GM21529 (cell line): ENCODE data around the gene MAPK1.
A peak's percentile ranks its signal among the peaks of the same experiment; 100 is the strongest.
"Not testable (repeated sequence)": the region's sequence is repeated elsewhere in the genome, so short reads cannot be mapped to it uniquely, and the experiment has no call there.

Source experiments
- ATAC-seq: cut with Tn5 transposase; IDR thresholded peaks from one replicate; pipeline ENCODE4 v1.9.1; 2021; ENCODE audit not compliant: unreplicated experiment

The MAPK1 gene

DNA sequence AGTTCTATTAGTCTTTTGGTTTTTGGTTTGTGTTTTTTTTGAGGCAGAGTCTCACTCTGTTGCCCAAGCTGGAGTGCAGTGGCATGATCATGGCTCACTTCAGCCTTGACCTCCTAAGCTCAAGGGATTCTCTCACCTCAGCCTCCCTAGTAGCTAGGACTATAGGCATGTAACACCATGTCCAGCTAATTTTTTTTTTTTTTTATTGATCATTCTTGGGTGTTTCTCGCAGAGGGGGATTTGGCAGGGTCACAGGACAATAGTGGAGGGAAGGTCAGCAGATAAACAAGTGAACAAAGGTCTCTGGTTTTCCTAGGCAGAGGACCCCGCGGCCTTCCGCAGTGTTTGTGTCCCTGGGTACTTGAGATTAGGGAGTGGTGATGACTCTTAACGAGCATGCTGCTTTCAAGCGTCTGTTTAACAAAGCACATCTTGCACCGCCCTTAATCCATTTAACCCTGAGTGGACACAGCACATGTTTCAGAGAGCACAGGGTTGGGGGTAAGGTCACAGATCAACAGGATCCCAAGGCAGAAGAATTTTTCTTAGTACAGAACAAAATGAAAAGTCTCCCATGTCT, 15.4 kb upstream of the MAPK1 start:
- ATAC-seq = not testable (repeated sequence)

DNA sequence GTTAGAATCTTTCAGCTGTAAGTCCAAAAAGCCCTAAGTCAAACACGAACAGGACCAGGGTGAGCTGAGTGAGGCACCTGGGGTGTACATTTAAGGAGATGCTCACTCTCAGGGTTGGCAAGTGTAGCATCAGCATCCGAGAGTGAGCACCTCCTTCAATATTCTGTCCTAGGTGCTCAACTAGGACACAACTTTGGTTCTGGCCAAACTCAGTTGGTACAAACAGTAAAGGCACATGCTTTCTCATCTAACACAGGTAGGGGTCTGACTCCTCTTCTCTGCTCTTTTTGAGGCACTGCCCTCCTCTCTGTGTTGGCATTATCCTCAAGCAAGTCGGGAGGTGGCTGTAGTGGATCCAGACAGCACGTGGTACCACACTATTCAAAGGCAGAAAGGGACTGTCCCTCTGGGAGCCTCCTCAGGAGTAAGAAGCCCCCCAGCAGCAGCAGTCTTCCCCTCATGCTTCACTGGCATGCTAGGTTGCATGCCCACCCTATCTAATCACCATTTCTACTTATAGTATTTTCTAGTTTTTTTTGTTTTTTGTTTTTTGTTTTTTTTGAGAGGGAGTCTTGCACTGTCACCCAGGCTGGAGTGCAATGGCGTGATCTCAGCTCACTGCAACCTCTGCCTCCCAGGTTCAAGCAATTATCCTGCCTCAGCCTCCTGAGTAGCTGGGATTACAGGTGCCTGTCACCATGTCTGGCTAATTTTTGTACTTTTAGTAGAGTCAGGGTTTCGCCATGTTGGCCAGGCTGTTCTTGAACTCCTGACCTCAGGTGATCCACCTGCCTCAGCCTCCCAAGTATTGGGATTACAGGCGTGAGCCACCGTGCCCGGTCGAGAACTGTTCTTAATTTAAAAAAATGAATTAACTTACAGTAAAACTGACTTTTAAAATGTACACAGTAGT, 14.7 kb upstream of the MAPK1 start:
- ATAC-seq = no peak

DNA sequence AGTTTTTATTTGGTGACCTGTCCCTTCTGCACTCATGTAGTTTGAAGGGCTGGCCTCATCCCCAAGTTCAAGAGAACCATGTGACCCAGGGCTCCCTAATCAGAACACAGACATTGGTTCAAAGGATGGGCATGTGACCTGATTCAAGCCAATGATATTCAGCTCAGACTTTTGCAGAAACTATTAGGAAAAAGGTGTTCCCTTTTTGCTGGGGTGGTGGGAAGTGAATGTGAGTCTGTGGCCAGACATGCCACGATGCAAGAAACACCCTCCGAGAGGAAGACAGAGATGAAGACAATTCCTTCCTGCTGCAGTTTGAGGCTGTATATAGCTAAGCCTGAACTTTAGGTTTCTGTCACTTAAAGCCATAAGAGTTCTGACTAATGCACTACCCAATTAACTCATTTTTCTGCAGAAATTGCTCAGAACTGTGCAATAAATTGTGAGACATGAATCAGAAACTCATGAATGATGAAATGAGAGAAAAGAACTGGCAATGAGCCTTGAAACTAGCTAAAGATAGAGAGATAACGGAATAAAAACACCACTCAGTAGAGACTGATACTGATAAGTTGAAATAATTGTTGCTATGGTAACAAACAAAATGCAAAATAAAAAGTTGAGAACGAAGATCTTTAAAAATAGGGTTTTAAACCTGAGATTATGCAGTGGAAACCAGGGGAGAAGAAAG, 9.2 kb upstream of the MAPK1 start:
- no peak for ATAC-seq

DNA sequence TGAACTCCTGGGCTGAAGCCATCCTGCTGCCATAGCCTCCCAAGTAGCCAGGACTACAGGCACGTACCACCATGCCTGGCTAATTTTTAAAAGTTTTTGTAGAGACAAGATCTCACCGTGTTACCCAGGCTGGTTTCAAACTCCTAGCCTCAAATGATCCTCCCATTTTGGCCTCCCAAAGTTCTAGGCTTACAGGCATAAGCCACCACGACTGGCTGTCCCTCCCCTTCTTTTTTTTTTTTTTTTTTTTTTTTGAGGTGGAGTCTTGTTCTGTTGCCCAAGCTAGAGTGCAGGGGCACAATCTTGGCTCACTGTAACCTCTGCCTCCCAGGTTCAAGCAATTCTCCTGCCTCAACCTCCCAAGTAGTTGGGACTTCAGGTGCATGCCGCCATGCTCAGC, 7.5 kb upstream of the MAPK1 start:
- ATAC-seq = not testable (repeated sequence)

DNA sequence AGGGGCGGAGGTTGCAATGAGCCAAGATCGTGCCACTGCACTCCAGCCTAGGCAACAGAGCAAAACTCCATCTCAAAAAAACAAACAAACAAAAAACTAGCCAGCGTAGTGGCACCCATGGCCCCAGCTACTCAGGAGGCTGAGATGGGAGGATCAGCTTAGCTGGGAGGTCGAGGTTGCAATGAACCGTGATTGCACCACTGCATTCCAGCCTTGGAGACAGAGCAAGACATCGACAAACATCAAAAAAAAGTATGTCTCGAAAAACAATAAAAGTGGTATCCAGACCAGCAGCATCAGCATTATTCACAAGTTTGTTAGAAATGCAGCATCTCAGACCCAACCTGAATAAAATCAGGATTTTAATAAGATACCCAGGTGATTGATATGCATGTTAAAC, 6.2 kb upstream of the MAPK1 start:
- ATAC-seq = no peak

DNA sequence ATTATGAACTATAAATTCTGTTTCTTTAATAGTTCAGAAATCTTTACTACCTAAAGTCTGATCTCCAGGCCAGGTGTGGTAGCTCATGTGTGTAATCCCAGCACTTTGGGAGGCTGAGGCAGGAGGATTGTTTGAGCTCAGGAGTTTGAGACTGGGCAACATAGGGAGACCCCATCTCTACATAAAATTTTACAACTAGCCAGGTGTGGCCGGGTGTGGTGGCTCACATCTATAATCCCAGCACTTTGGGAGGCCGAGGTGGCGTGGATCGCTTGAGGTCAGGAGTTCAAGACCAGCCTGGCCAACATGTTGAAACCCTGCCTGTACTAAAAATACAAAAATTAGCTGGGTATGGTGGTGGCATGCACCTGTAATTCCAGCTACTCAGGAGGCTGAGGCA, 5.3 kb upstream of the MAPK1 start:
- ATAC-seq = not testable (repeated sequence)

DNA sequence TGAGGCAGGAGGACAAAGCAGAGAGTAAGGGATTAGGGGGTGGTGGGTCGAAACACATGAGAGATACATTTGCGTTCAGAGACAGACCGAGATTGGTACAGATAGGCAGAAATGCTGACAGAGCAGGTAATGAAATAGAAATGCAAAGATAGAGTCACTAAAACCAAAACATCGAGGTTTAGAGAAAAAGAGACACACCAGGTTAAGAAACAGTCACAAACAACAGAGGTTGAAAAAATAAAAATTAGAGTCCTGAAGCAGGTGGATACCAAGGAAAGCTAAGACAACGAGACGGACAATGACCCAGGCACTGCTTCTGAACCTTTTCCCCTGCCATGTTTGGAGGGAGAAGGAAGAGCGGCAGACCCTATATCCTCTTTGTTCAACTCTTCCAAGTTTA, 1.2 kb upstream of the MAPK1 start:
- no peak for ATAC-seq

DNA sequence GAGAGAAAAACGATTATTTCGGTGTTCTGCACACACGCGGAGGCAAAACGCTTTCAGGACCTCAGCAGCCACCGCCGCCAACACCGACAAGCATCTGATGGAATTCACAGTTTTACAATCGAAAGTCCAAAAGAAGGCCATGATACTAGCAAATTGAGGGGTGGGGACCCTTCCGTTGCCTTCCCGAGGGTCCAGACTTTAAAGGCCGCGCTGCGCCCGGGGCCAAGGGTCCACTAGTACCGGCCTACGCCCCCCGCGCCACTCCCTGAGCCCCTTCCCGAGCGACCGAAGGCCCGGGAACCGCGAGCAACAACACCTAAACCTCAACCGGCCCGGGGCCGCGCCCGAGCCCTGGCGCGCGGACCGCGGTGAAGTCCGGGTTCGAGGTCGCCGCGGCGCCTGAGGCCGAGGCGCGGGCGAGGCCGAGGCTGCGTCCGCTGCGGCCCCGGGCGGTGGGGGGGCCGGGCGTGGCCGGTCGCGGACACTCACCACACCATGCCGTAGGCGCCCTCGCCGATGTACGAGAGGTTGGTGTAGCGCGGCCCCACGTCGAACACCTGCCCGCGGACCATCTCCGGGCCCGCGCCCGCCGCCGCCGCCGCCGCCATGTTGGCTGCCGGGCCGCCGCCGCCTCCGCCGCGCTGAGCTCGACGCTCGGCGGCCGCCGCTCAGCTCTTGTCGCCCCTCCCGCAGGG, 465 bp downstream of the MAPK1 start:
- peak; percentile 21 for ATAC-seq

DNA sequence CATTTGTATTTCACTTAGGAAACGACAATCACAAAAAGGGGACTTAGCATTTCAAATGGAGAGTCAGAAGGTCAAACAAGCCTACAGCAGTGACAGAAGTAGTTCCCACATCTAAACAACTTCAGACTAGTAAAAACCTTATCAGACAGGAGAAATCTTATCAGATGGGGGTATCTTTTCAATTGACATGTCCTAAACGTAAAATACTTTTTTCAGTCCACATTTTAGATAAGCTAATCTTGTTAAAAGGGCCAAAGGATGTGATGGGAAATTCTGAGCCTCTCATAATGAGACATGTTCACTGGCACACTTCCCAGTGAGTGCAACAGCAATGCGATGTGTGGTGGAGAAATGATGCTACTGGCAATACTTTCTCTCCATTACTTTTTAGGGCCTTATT, 2.4 kb downstream of the MAPK1 start:
- ATAC-seq = no peak

DNA sequence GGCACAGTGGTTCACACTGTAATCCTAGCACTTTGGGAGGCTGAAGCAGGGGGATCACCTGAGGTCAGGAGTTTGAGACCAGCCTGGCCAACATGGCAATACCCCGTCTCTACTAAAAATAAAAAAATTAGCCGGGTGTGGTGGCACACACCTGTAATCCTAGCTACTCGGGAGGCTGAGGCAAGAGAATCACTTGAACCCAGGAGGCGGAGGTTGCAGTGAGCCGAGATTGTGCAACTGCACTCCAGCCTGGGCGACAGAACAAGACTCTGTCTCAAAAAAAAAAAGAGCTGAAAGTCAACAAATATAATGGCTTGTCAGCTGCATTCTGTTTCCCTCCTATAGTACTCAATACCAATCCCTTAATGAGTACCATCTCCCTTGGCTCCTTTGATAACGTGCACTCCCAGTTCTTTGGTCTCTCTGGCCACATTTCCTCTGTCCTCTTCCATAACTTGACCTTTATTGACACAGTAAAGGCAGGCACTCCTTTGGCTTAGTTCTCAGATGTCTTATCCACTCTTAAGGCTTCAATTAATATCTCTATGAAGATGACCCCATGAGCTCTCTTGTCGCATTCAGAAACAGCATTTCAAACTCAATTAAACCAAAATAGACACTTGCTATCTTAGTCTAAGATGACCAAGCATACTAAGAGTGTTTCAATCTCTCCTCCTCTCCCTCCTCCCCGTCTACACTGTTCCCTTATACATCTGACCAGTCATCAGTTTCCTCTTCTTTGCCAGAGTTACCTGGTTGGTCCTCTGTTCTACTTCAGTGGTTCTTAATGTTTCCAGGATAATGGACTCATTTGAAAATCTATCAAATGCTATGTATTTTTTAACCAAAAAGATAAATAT, 4.8 kb downstream of the MAPK1 start:
- ATAC-seq = no peak

DNA sequence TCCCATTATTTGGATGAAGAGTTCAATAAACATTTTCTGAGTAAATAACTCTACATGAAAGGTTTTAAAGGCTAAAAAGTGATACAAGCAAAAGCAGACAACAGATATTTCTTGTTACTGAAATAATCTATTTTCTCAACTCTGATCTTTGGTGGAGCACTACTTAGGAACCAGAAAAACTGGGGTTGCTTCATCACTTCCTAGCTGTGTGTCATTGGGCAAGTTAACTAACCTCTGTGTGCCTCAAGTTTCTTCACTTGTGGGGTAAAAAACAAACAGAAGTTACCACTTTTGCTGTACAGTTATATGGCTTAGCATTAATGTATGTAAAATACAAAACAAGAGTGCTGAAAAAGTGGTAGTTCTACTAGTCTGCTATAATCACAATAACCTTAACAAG, 5.6 kb downstream of the MAPK1 start:
- no peak for ATAC-seq

DNA sequence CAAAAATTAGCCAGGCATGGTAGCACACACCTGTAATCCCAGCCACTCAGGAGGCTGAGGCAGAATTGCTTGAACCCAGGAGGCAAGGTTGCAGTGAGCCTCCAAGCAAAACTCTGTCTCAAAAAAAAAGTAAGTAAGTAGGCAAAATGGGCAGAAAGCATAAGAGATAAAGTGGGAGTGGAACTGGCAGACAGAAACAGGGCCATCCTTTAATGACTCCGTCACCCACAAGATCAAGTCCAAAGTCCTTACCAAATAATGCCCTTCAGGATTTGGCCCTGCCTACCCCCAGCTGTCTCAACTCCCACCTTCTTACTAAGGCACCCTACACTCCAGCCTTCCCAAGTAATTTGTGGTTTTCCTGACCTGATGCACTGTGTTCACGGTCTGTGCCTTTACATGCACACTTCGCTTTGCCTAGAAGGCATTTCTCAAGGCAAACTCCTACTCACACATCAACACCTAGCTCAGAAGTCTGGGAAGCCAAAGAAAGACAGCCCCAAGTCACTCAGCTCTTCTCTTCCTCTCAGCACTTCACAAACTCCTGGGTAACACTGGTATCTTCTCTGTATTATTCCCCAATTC, 6.1 kb downstream of the MAPK1 start:
- ATAC-seq = no peak

DNA sequence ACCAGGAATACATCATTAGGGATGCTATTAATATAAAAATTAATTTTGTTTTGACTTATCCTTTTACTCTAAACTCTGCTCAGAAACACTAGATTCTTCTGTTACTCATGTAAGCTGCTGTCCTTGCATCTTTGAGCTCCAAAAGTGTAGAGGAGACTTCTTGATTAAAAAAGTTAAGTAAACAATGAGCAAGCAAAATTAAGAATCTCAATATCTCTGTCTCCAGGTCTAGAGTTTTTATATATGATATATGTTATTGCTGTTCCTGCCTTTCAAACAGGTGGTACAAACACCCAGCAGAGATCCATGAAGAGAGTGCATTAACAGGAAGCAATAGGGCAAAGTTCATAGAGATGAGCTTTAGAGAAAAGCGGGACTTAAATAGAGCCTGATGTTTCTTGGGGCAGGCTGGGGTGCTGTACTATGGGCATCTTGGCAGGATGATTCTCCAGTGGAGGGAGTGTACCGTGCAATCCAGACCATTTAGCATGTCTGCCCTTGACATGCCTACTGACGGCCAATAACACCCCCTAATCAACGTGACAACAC, 6.9 kb downstream of the MAPK1 start:
- no peak for ATAC-seq

DNA sequence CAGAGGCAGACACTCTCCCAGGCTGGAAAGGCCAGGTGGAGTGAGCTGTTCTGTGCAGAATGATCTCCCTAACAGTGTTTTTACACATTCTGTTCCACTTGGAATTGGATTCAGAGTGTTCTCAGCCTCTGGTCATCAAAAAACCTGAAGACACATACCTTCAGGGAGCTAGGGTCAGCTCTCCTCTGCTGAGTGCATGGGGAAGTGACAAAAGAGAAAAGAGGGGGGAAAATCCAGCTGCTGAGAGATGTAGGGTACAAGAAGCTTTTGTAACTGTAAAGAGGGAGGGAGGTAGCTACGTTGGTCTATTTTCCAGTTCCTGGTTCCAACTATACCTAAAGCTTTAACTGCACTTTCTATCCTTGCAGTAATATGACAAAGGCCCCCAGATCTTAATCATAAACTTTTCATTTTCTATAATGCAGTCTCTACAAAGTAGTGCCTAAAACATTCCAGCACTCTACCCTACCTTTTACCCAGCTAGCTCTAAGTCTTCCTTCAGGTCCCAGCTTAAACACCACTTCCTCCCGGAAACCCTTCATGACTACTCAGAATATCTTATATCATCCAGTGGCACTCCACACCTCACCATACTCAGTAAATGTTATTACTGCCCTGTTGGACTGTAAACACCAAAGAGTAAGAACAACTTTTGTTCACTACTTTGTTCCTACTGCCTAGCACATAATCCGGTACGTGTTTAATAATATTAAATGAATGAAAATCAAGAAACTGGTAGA, 9.2 kb downstream of the MAPK1 start:
- ATAC-seq = no peak

DNA sequence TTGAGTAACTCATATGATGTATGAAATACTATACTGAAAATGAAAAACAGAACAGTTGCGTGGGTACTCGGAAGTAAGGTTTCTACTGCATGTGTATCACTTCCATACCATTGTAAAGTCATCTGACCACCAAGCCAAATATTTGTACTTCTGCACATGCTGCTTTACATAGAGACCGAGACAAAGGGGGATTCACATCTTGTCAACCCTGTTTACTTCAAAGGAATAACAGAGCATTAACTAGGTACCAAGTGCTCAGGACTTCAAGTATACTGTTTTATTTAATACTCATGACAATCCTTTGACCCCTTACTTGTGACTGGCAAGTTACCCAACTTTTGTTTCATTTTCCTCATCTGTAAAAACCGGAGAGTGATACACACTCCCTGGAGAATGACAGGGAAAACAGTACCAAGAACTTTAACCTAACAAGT, 9.9 kb downstream of the MAPK1 start:
- no peak for ATAC-seq

DNA sequence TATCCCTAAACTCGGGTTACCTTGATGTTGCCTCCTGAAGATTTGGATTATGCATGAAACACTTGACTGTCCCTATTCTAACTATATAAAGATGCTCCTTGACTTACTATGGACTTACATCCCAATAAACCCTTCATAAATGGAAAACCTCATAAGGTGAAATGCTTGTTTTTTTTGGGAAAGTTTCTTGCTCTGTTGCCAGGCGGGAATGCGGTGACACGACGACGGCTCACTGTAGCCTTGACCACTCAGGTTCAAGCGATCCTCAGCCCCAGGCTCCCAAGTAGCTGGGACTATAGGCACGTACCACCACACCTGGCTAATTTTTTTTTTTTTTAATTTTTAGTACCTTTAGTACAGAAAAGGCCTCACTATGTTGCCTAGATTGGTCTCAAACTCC, 10.6 kb downstream of the MAPK1 start:
- ATAC-seq = no peak

DNA sequence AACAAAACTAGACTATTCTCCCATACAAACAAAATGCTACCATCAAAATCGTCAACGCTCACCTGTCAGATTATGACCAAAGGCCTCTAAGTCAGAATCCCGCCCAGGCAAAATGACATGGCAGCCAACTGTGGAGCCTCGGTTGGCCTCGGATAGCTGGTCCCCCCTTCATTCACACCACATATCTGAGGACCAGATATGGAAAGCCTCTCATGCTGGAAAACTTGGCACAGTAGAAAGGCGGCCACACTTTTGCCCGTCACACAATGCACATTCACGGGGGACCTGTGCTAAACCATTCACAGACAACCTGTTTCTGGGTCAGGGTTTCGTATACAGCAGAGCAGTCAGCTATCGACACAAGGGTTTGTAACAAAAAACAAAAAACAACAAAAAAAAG, 11.2 kb downstream of the MAPK1 start:
- no peak for ATAC-seq

DNA sequence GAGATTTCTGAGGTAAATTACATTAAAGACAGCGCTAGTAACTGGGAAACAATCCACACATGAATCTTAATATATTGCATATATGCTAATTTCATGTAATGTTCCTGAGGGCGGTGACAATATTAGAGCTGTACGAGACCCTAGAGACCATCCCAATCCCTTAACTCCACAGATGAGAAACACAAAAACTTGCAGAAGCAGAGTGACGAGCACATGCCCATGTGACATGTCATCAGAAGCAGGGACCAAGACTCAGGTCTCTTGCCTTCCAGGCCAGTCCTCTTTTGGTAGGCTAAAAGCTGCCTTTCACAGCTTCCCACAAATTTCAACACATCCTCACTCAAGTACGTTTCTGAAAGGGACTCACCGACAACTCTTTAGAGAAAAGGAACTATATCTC, 11.8 kb downstream of the MAPK1 start:
- no peak for ATAC-seq

DNA sequence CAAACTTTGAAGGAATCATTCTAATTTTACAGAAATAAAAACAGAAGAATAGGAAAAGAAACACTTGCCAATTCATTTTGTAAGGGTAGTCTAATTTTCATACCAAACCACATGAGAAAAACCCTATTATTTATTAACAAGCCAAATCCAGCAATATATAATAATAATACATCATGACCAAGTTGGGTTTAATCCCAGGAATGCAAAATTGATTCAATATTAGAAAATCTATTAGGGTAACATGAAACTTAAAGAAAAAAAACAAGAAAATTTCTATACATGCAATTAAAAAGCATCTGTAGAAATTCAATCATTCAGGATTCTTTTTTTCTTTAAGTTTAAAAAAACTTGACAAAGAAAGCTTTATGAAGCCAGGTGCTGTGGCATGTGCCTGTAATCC, 16.8 kb downstream of the MAPK1 start:
- no peak for ATAC-seq
